Neural progenitor cell (in vitro differentiated cells): ENCODE data around the gene LHFPL2. TPM values are rescaled to one million over a fixed set of nuclear protein-coding genes. Genes with fewer than 3 reads are reported as not detected.

Source experiments
- DNase-seq: peaks from one replicate; pipeline ENCODE4 v3.0.0-alpha.2; 2016; ENCODE audit warnings: low spot score
- H2AFZ ChIP-seq: fragments of 200-600 bp; sonication (generic); replicated peaks from 2 replicates; pipeline ENCODE4 v1.6.1; 2016; ENCODE audit warnings: antibody characterized with exemption
- H3F3A ChIP-seq: fragments of 200-600 bp; sonication (generic); 2 replicates; pipeline ENCODE4 v1.6.1; 2016; ENCODE audit warnings: antibody characterized with exemption, low read depth
- H3K27ac ChIP-seq: fragments of 200-600 bp; sonication (generic); 2 replicates; pipeline ENCODE4 v1.5.1; 2016; ENCODE audit warnings: mild to moderate bottlenecking
- H3K27me3 ChIP-seq: fragments of 200-600 bp; sonication (generic); 2 replicates; pipeline ENCODE4 v1.6.1; 2016; ENCODE audit warnings: mild to moderate bottlenecking, moderate library complexity
- H3K36me3 ChIP-seq: fragments of 200-600 bp; sonication (generic); 2 replicates; pipeline ENCODE4 v1.5.1; 2016
- H3K4me1 ChIP-seq: fragments of 200-600 bp; sonication (generic); 2 replicates; pipeline ENCODE4 v1.6.1; 2016; ENCODE audit warnings: mixed run types
- H3K4me2 ChIP-seq: fragments of 200-600 bp; sonication (generic); 2 replicates; pipeline ENCODE4 v1.6.1; 2016
- H3K4me3 ChIP-seq: fragments of 200-600 bp; sonication (generic); 2 replicates; pipeline ENCODE4 v1.5.1; 2016
- H3K79me2 ChIP-seq: fragments of 200-600 bp; sonication (generic); 2 replicates; pipeline ENCODE4 v1.6.1; 2016; ENCODE audit warnings: low read depth
- H3K9ac ChIP-seq: fragments of 200-600 bp; sonication (generic); 2 replicates; pipeline ENCODE4 v1.6.1; 2016
- H3K9me3 ChIP-seq: fragments of 200-600 bp; sonication (generic); 2 replicates; pipeline ENCODE4 v1.5.1; 2016; ENCODE audit warnings: low read depth
- H4K20me1 ChIP-seq: fragments of 200-600 bp; sonication (generic); 2 replicates; pipeline ENCODE4 v1.6.1; 2016; ENCODE audit warnings: low read depth
- H3K27ac Mint-ChIP-seq: 3 replicates; pipeline ENCODE4 v1.8.0; 2021; ENCODE audit warnings: mixed read lengths
- H3K27me3 Mint-ChIP-seq: 2 replicates; pipeline ENCODE4 v1.8.0; 2022; ENCODE audit warnings: low read depth, mild to moderate bottlenecking, inconsistent platforms, moderate library complexity, mixed read lengths; ENCODE audit not compliant: insufficient read depth
- H3K36me3 Mint-ChIP-seq: 3 replicates; pipeline ENCODE4 v1.8.0; 2021; ENCODE audit warnings: mixed read lengths
- H3K4me1 Mint-ChIP-seq: 3 replicates; pipeline ENCODE4 v1.8.0; 2021; ENCODE audit warnings: mixed read lengths
- H3K4me3 Mint-ChIP-seq: 3 replicates; pipeline ENCODE4 v1.8.0; 2021; ENCODE audit warnings: mild to moderate bottlenecking, moderate library complexity, mixed read lengths
- H3K9me3 Mint-ChIP-seq: 3 replicates; pipeline ENCODE4 v1.8.0; 2020; ENCODE audit warnings: mixed read lengths
- CTCF ChIP-seq: fragments of 200-600 bp; sonication (generic); IDR thresholded peaks from 2 replicates; pipeline ENCODE4 v1.5.1; 2017; ENCODE audit warnings: antibody characterized with exemption, mild to moderate bottlenecking
- EZH2 ChIP-seq: fragments of 200-600 bp; sonication (generic); IDR thresholded peaks from 2 replicates; pipeline ENCODE4 v1.6.1; 2017; ENCODE audit warnings: antibody characterized with exemption, mild to moderate bottlenecking, moderate library complexity
- EZH2phosphoT487 ChIP-seq: fragments of 200-600 bp; sonication (generic); IDR thresholded peaks from 2 replicates; pipeline ENCODE4 v1.6.1; 2017; ENCODE audit warnings: antibody characterized with exemption
- total RNA-seq: library from RNA; depleted of rRNA; stranded (reverse); fragments of >200 nt; gene quantifications from 2 replicates; pipeline ENCODE4 v1.2.3, GENCODE V29; 2015; ENCODE audit warnings: low replicate concordance

Gene LHFPL2
- total RNA-seq, 1 donor from 2014 or later: 21.1 TPM

GRCh38 chr5:78511121-78511906 is 137.3 kb downstream of the LHFPL2 start:
- no peaks in the 10 kb centered on the region for H3K36me3 ChIP-seq
- no peak for DNase-seq
- no peaks in the 10 kb centered on the region for H3K79me2 ChIP-seq
- H3K36me3 Mint-ChIP-seq: peaks cover 13% of the 10 kb centered on the region
- H4K20me1 ChIP-seq: peaks cover 21% of the 10 kb centered on the region
- H3K4me3 Mint-ChIP-seq: no peak overlapping the region
- H3K9me3 ChIP-seq: no peaks in the 10 kb centered on the region
- peaks cover 2% of the 10 kb centered on the region for H3K9me3 Mint-ChIP-seq
- no peak overlapping the region for H3K27ac Mint-ChIP-seq
- peak overlapping the region; percentile 74 for H3K4me2 ChIP-seq
- peaks cover 7% of the 10 kb centered on the region for H3F3A ChIP-seq
- no peak overlapping the region for H3K4me3 ChIP-seq
- peaks cover 5% of the 10 kb centered on the region for H3K27me3 ChIP-seq
- H3K4me1 Mint-ChIP-seq: peaks cover 29% of the 10 kb centered on the region
- TF ChIP-seq CTCF (no peak), EZH2 (no peak), EZH2phosphoT487 (no peak)
- H2AFZ ChIP-seq: no peak overlapping the region
- no peak overlapping the region for H3K9ac ChIP-seq
- H3K4me1 ChIP-seq: peaks cover 35% of the 10 kb centered on the region
- no peak overlapping the region for H3K27ac ChIP-seq
- H3K27me3 Mint-ChIP-seq: no peaks in the 10 kb centered on the region

GRCh38 chr5:78509884-78510769 is 138.4 kb downstream of the LHFPL2 start:
- no peaks in the 10 kb centered on the region for H3K27me3 Mint-ChIP-seq
- no peaks in the 10 kb centered on the region for H3K79me2 ChIP-seq
- peaks cover 8% of the 10 kb centered on the region for H3K36me3 Mint-ChIP-seq
- H3K36me3 ChIP-seq: no peaks in the 10 kb centered on the region
- H3K4me3 ChIP-seq: peak overlapping the region; percentile 35
- no peak overlapping the region for H3K27ac ChIP-seq
- H2AFZ ChIP-seq: peak overlapping the region; percentile 35
- H3K9me3 ChIP-seq: no peaks in the 10 kb centered on the region
- peaks cover 32% of the 10 kb centered on the region for H3K4me1 Mint-ChIP-seq
- no peak overlapping the region for H3K4me3 Mint-ChIP-seq
- no peak overlapping the region for H3K9ac ChIP-seq
- TF ChIP-seq EZH2 (peak; percentile 39), EZH2phosphoT487 (no peak), CTCF (peak; percentile 43)
- peak overlapping the region; percentile 74 for H3K4me2 ChIP-seq
- peaks cover 7% of the 10 kb centered on the region for H3F3A ChIP-seq
- peaks cover 5% of the 10 kb centered on the region for H3K27me3 ChIP-seq
- peaks cover 29% of the 10 kb centered on the region for H4K20me1 ChIP-seq
- H3K27ac Mint-ChIP-seq: no peak overlapping the region
- peaks cover 2% of the 10 kb centered on the region for H3K9me3 Mint-ChIP-seq
- peak; percentile 70 for DNase-seq
- H3K4me1 ChIP-seq: peaks cover 37% of the 10 kb centered on the region

GRCh38 chr5:78509145-78509865 is 139.3 kb downstream of the LHFPL2 start:
- H3K9me3 ChIP-seq: no peaks in the 10 kb centered on the region
- H3K4me2 ChIP-seq: no peak overlapping the region
- H3K36me3 Mint-ChIP-seq: peaks cover 3% of the 10 kb centered on the region
- no peak overlapping the region for H3K27ac Mint-ChIP-seq
- no peak for DNase-seq
- peaks cover 7% of the 10 kb centered on the region for H3F3A ChIP-seq
- peaks cover 29% of the 10 kb centered on the region for H4K20me1 ChIP-seq
- H3K79me2 ChIP-seq: no peaks in the 10 kb centered on the region
- TF ChIP-seq CTCF (no peak), EZH2 (no peak), EZH2phosphoT487 (no peak)
- no peak overlapping the region for H2AFZ ChIP-seq
- peaks cover 34% of the 10 kb centered on the region for H3K4me1 Mint-ChIP-seq
- H3K27me3 ChIP-seq: peaks cover 5% of the 10 kb centered on the region
- no peak overlapping the region for H3K27ac ChIP-seq
- no peak overlapping the region for H3K9ac ChIP-seq
- H3K9me3 Mint-ChIP-seq: peaks cover 2% of the 10 kb centered on the region
- peaks cover 37% of the 10 kb centered on the region for H3K4me1 ChIP-seq
- no peak overlapping the region for H3K4me3 Mint-ChIP-seq
- H3K27me3 Mint-ChIP-seq: no peaks in the 10 kb centered on the region
- no peak overlapping the region for H3K4me3 ChIP-seq
- no peaks in the 10 kb centered on the region for H3K36me3 ChIP-seq
